ENCODE measurements around the gene MEGF11.

GRCh38 chr15:65964792-65965433 lies 288.6 kb downstream of the MEGF11 start:
- TF ChIP-seq TAF1 (IDR thresholded peaks at IDR 0.05; ENCODE audit: borderline replicate concordance, low read depth, low read length) (no peak), GABPA (IDR thresholded peaks at IDR 0.05; ENCODE audit: low read depth) (no peak)
